ENCODE measurements around the gene KLHL34. TPM values are rescaled to one million over a fixed set of nuclear protein-coding genes. Genes with fewer than 3 reads are reported as not detected.

Gene KLHL34
- total RNA-seq, 1 experiment from 2014 or later: not detected

DNA sequence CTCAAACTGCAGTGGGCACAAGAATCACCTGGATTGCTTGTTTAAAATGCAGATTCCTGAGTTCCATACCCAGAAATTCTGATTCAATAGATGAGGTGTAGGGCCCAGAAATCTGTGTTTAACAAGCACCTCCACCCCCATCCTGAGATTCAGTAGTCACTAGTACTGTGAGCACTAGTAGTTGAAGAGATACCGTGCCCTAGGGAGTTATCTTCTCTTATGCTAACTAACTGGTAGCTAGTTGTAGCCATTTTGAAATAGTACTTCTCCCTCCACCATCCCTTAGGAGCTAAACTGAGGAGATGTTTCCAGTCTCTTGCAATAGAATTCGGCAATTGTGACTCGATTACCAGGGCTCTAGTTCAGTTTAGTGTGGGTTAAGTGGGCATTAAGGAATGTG lies 18.4 kb downstream of the KLHL34 start:
- no peak overlapping the region for H3K27ac Mint-ChIP-seq (ENCODE audit: low read depth, unreplicated experiment)

DNA sequence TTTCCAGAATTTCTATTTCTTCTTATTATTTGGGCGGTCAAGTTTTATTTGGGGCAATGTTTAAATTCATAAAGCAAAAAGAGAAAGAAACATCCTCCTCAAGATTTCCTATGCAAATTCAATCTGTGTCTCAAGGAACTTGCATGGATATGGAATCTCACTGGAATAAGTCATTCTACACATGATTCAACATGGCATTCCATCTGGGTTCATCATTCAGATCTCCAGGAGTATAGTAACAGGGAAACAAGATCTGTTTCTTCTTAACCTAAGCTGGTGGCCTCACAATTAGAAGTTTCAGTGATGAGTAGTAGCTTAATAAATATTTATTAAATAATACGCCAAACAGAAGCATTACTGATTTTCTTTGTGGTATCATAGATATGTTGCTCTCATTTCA lies 19.8 kb downstream of the KLHL34 start:
- peaks cover 51% of the 10 kb centered on the region for H3K27me3 Mint-ChIP-seq (ENCODE audit: insufficient read depth, unreplicated experiment)
- no peaks in the 10 kb centered on the region for H3K4me1 Mint-ChIP-seq (ENCODE audit: insufficient read depth, unreplicated experiment)
- CTCF ChIA-PET: no interaction called here
- TF ChIP-seq, protein P1, sequence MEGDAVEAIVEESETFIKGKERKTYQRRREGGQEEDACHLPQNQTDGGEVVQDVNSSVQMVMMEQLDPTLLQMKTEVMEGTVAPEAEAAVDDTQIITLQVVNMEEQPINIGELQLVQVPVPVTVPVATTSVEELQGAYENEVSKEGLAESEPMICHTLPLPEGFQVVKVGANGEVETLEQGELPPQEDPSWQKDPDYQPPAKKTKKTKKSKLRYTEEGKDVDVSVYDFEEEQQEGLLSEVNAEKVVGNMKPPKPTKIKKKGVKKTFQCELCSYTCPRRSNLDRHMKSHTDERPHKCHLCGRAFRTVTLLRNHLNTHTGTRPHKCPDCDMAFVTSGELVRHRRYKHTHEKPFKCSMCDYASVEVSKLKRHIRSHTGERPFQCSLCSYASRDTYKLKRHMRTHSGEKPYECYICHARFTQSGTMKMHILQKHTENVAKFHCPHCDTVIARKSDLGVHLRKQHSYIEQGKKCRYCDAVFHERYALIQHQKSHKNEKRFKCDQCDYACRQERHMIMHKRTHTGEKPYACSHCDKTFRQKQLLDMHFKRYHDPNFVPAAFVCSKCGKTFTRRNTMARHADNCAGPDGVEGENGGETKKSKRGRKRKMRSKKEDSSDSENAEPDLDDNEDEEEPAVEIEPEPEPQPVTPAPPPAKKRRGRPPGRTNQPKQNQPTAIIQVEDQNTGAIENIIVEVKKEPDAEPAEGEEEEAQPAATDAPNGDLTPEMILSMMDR (IDR thresholded peaks at IDR 0.05; ENCODE audit: unreplicated experiment): no peak
- intact Hi-C loops (cut with micrococcal nuclease): no loop called here
- no TSS peak for BruUV-seq (replicated peaks)
- H3K36me3 Mint-ChIP-seq (ENCODE audit: insufficient read depth, unreplicated experiment): no peaks in the 10 kb centered on the region
- DNase-seq (ENCODE audit: unreplicated experiment): no peak
- no peak overlapping the region for H3K4me3 Mint-ChIP-seq (ENCODE audit: unreplicated experiment)
- POLR2A ChIA-PET: no interaction called here
- H3K27ac Mint-ChIP-seq (ENCODE audit: low read depth, unreplicated experiment): no peak overlapping the region
- no peaks in the 10 kb centered on the region for H3K9me3 Mint-ChIP-seq (ENCODE audit: unreplicated experiment)

More for the DNA sequence above, 18.4 kb downstream of the KLHL34 start:
- ChIA-PET POLR2A (no interaction called here), CTCF (no interaction called here)
- Mint-ChIP-seq H3K4me3 (ENCODE audit: unreplicated experiment) (no peak overlapping the region), H3K4me1 (ENCODE audit: insufficient read depth, unreplicated experiment) (no peaks in the 10 kb centered on the region), H3K9me3 (ENCODE audit: unreplicated experiment) (no peaks in the 10 kb centered on the region), H3K36me3 (ENCODE audit: insufficient read depth, unreplicated experiment) (no peaks in the 10 kb centered on the region), H3K27me3 (ENCODE audit: insufficient read depth, unreplicated experiment) (peaks cover 63% of the 10 kb centered on the region)
- TF ChIP-seq, protein P1 (IDR thresholded peaks at IDR 0.05; ENCODE audit: unreplicated experiment): no peak
- BruUV-seq (replicated peaks): no TSS peak
- DNase-seq (ENCODE audit: unreplicated experiment): no peak
- intact Hi-C loops (cut with micrococcal nuclease): no loop called here

DNA sequence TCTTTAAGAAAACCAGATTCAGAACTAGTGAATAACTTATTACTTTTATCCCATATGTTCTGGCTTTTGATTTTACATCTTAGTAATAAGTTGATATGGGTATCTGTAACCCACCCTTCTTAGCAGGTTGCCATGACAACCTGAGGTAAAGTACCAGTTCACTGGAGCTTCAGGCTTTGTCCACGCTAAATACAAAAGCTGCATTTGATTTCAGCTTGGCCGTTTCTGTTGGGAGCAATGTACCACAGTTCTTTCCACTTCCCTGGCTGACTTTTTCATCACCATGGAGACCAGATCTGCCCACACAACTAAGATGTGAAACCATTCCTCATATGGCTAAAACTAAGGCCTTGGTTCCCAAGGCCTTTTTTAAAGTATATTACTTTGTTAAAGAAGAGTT lies 26.1 kb downstream of the KLHL34 start:
- no peak overlapping the region for H3K27ac Mint-ChIP-seq (ENCODE audit: low read depth, unreplicated experiment)
- no peaks in the 10 kb centered on the region for H3K36me3 Mint-ChIP-seq (ENCODE audit: insufficient read depth, unreplicated experiment)
- DNase-seq (ENCODE audit: unreplicated experiment): no peak
- intact Hi-C loops (cut with micrococcal nuclease): no loop called here
- TF ChIP-seq, protein P1 (IDR thresholded peaks at IDR 0.05; ENCODE audit: unreplicated experiment): no peak
- CTCF ChIA-PET: no interaction called here
- POLR2A ChIA-PET: interaction anchor here (0.7 kb wide), 1 partner anchor 79 kb away, joined by 3 read pairs; no protein-coding TSS in a partner anchor
- H3K27me3 Mint-ChIP-seq (ENCODE audit: insufficient read depth, unreplicated experiment): peaks cover 25% of the 10 kb centered on the region
- H3K9me3 Mint-ChIP-seq (ENCODE audit: unreplicated experiment): peaks cover 7% of the 10 kb centered on the region
- no peaks in the 10 kb centered on the region for H3K4me1 Mint-ChIP-seq (ENCODE audit: insufficient read depth, unreplicated experiment)
- H3K4me3 Mint-ChIP-seq (ENCODE audit: unreplicated experiment): no peak overlapping the region
- BruUV-seq (replicated peaks): no TSS peak

- TF ChIP-seq, protein P1 (IDR thresholded peaks at IDR 0.05; ENCODE audit: unreplicated experiment): no peak
- Mint-ChIP-seq H3K36me3 (ENCODE audit: insufficient read depth, unreplicated experiment) (no peaks in the 10 kb centered on the region), H3K27ac (ENCODE audit: low read depth, unreplicated experiment) (no peak overlapping the region), H3K4me3 (ENCODE audit: unreplicated experiment) (no peak overlapping the region), H3K27me3 (ENCODE audit: insufficient read depth, unreplicated experiment) (peaks cover 52% of the 10 kb centered on the region), H3K4me1 (ENCODE audit: insufficient read depth, unreplicated experiment) (no peaks in the 10 kb centered on the region), H3K9me3 (ENCODE audit: unreplicated experiment) (peaks cover 7% of the 10 kb centered on the region)
- intact Hi-C loops (cut with micrococcal nuclease): no loop called here
- no TSS peak for BruUV-seq (replicated peaks)
- POLR2A ChIA-PET: no interaction called here
- CTCF ChIA-PET: no interaction called here
- no peak for DNase-seq (ENCODE audit: unreplicated experiment)
Measured at GRCh38 chrX:21623778-21624501, 34.2 kb downstream of the KLHL34 start.
